A549 (cell line): Measurements from ENCODE around the gene SHLD1. TPM values are rescaled to one million over a fixed set of nuclear protein-coding genes. Genes with fewer than 3 reads are reported as not detected.

Experiments used
- ATAC-seq, 2 experiments: fragments of 200-7000 bp in 1 of 2; fragments of >200 bp in 1 of 2; cut with Nextera tagmentation in 1 of 2; cut with Tn5 transposase in 1 of 2; 3 replicates each; pipeline versions ENCODE4 v1.8.0 to v1.9.1; 2018 to 2020; ENCODE audit warnings: mild to moderate bottlenecking in 1 of 2, moderate library complexity in 1 of 2
- CTCF ChIA-PET: fragments of 300-600 bp; sonication (Branson Sonifier 250); formaldehyde crosslinking; extraction: SDS; loops from one replicate; lab custom pipeline; 2021; ENCODE audit warnings: antibody characterized with exemption, inconsistent platforms; lab: Yijun Ruan, JAX
- POLR2A ChIA-PET: fragments of 350-600 bp; formaldehyde crosslinking; extraction: SDS; loops from one replicate; lab custom pipeline; 2021; ENCODE audit warnings: antibody characterized with exemption, inconsistent platforms; lab: Yijun Ruan, JAX
- DNase-seq, 2 experiments: peaks; one replicate each; pipeline versions ENCODE4 v3.0.0 to v3.0.0-alpha.2; 2011 to 2016; ENCODE audit warnings: low read depth in 1 of 2, low spot score in 1 of 2
- FAIRE-seq: peaks from 2 replicates; lab custom pipeline; 2011; peaks lifted over from hg19 to GRCh38; lab: Jason Lieb, UNC
- H3K27ac ChIP-seq, 2 experiments: fragments of >200 bp; sonication (Bioruptor Twin); formaldehyde crosslinking; 3 replicates each; pipeline ENCODE4 v1.5.1; 2016 to 2017
- H3K4me1 ChIP-seq: fragments of >200 bp; sonication (Bioruptor Twin); formaldehyde crosslinking; 3 replicates; pipeline ENCODE4 v1.6.1; 2016
- H3K4me2 ChIP-seq: fragments of >200 bp; sonication (Bioruptor Twin); formaldehyde crosslinking; 3 replicates; pipeline ENCODE4 v1.6.1; 2016
- H3K4me3 ChIP-seq: fragments of >200 bp; sonication (Bioruptor Twin); formaldehyde crosslinking; 3 replicates; pipeline ENCODE4 v1.5.1; 2016
- H3K9me3 ChIP-seq: fragments of >200 bp; sonication (Bioruptor Twin); formaldehyde crosslinking; 3 replicates; pipeline ENCODE4 v1.6.1; 2016
- CBX2 ChIP-seq: fragments of 200-600 bp; sonication (generic); IDR thresholded peaks from 2 replicates; pipeline ENCODE4 v1.6.1; 2016; ENCODE audit warnings: low read depth, mild to moderate bottlenecking, borderline replicate concordance
- CHD2 ChIP-seq: fragments of 150-350 bp; IDR thresholded peaks from 2 replicates; pipeline ENCODE4 v1.6.1; 2014; ENCODE audit warnings: low read length; ENCODE audit not compliant: partially characterized antibody
- CHD4 ChIP-seq: fragments of 200-600 bp; sonication (generic); IDR thresholded peaks from 2 replicates; pipeline ENCODE4 v1.6.1; 2016; ENCODE audit warnings: antibody characterized with exemption, mild to moderate bottlenecking, borderline replicate concordance
- EHMT2 ChIP-seq: fragments of 200-600 bp; sonication (generic); IDR thresholded peaks from 2 replicates; pipeline ENCODE4 v1.6.1; 2016; ENCODE audit warnings: antibody characterized with exemption, low read depth, mild to moderate bottlenecking, moderate library complexity
- EP300 ChIP-seq, 2 experiments: fragments of >200 bp; sonication (Bioruptor Twin); formaldehyde crosslinking; IDR thresholded peaks; 2 replicates in 1 of 2; 3 replicates in 1 of 2; pipeline ENCODE4 v1.6.1; 2016 to 2017
- HDAC2 ChIP-seq: fragments of 200-600 bp; sonication (generic); IDR thresholded peaks from 2 replicates; pipeline ENCODE4 v1.6.1; 2016
- HES2 ChIP-seq: fragments of >200 bp; sonication (Bioruptor Twin); formaldehyde crosslinking; IDR thresholded peaks from 2 replicates; pipeline ENCODE4 v1.6.1; 2016
- HOXB13 ChIP-seq: fragments of 250-450 bp; sonication (Bioruptor Pico); IDR thresholded peaks from 2 replicates; pipeline ENCODE4 v1.5.0; 2020; ENCODE audit warnings: low read depth, mild to moderate bottlenecking, moderate library complexity
- HOXB5 ChIP-seq: fragments of 250-450 bp; sonication (Bioruptor Pico); IDR thresholded peaks from 2 replicates; pipeline ENCODE4 v1.5.0; 2020; ENCODE audit warnings: mild to moderate bottlenecking, moderate library complexity
- KDM1A ChIP-seq: fragments of 200-600 bp; sonication (generic); IDR thresholded peaks from 2 replicates; pipeline ENCODE4 v1.6.1; 2016; ENCODE audit warnings: low read depth, mild to moderate bottlenecking
- KDM5A ChIP-seq: fragments of 200-600 bp; sonication (generic); IDR thresholded peaks from 2 replicates; pipeline ENCODE4 v1.6.1; 2016; ENCODE audit warnings: antibody characterized with exemption, mild to moderate bottlenecking
- MAFK ChIP-seq: fragments of 450-650 bp; IDR thresholded peaks from 2 replicates; pipeline ENCODE4 v1.6.1; 2014; ENCODE audit not compliant: partially characterized antibody
- MYC ChIP-seq: IDR thresholded peaks from 2 replicates; pipeline ENCODE4 v1.6.1; 2012; ENCODE audit warnings: mild to moderate bottlenecking, inconsistent platforms, low read length, improper control_type of control experiment, borderline replicate concordance
- NPAS2 ChIP-seq: fragments of 250-450 bp; sonication (Bioruptor Pico); IDR thresholded peaks from 2 replicates; pipeline ENCODE4 v1.8.0; 2022; ENCODE audit warnings: mild to moderate bottlenecking, moderate library complexity, borderline replicate concordance
- PHF8 ChIP-seq: fragments of 200-600 bp; sonication (generic); IDR thresholded peaks from 2 replicates; pipeline ENCODE4 v1.6.1; 2016; ENCODE audit warnings: low read depth, mild to moderate bottlenecking, antibody characterized with exemption, moderate library complexity, borderline replicate concordance
- RAD21 ChIP-seq, 2 experiments: fragments of >200 bp in 1 of 2; sonication (Bioruptor Twin) in 1 of 2; formaldehyde crosslinking in 1 of 2; IDR thresholded peaks in 1 of 2; conservative IDR thresholded peaks in 1 of 2; 2 replicates in 1 of 2; 3 replicates in 1 of 2; pipeline ENCODE4 v1.6.1; 2012 to 2018; ENCODE audit warnings: inconsistent platforms in 1 of 2
- RARB ChIP-seq: fragments of 250-450 bp; sonication (Bioruptor Pico); IDR thresholded peaks from 2 replicates; pipeline ENCODE4 v1.8.0; 2021; ENCODE audit warnings: mild to moderate bottlenecking, moderate library complexity
- RCOR1 ChIP-seq: fragments of 150-350 bp; IDR thresholded peaks from 2 replicates; pipeline ENCODE4 v1.6.1; 2014; ENCODE audit warnings: antibody characterized with exemption, low read length, low read depth
- RNF2 ChIP-seq: fragments of 200-600 bp; sonication (generic); IDR thresholded peaks from 2 replicates; pipeline ENCODE4 v1.6.1; 2016; ENCODE audit warnings: low read depth, mild to moderate bottlenecking, antibody characterized with exemption, moderate library complexity, borderline replicate concordance
- SMC3 ChIP-seq: fragments of >200 bp; sonication (Bioruptor Twin); formaldehyde crosslinking; IDR thresholded peaks from 3 replicates; pipeline ENCODE4 v1.6.1; 2018; ENCODE audit warnings: inconsistent platforms
- TP53 ChIP-seq: fragments of 250-450 bp; sonication (Bioruptor Pico); IDR thresholded peaks from 2 replicates; pipeline ENCODE4 v1.5.0; 2021; ENCODE audit warnings: mild to moderate bottlenecking, moderate library complexity
- ZNF302 ChIP-seq: fragments of 250-450 bp; sonication (Bioruptor Pico); IDR thresholded peaks from 2 replicates; pipeline ENCODE4 v1.9.0; 2021; ENCODE audit warnings: inconsistent platforms, mild to moderate bottlenecking, moderate library complexity
- WGBS: methylation state at CpG from one replicate; pipeline ENCODE4 v1.1.6; 2017; ENCODE audit errors: missing lambda C conversion rate; 5-methylcytosine and 5-hydroxymethylcytosine counted together
- polyA plus RNA-seq, 4 experiments: library from polyadenylated mRNA; depleted of rRNA in 3 of 4; stranded (reverse); fragments of >200 nt; fragmentation: RNase III in 1 of 4; extraction: RNeasy Plus Mini Kit Qiagen cat#74134 plus additional on column Dnase treatment in 1 of 4; gene quantifications; 2 replicates in 3 of 4; 3 replicates in 1 of 4; pipeline ENCODE4 v1.2.3, GENCODE V29; 2011 to 2017
- TF ChIP-seq, protein P1 (sequence below): fragments of 200-600 bp; sonication (generic); IDR thresholded peaks from 2 replicates; pipeline ENCODE4 v1.6.1; 2016; ENCODE audit warnings: antibody characterized with exemption, mild to moderate bottlenecking, moderate library complexity
- TF ChIP-seq, protein P2 (sequence below): fragments of 250-450 bp; sonication (Bioruptor Pico); IDR thresholded peaks from 2 replicates; pipeline ENCODE4 v1.5.0; 2020; ENCODE audit warnings: low read depth, mild to moderate bottlenecking, moderate library complexity
- TF ChIP-seq, protein P3 (sequence below): IDR thresholded peaks from 2 replicates; pipeline ENCODE4 v1.6.1; 2012; ENCODE audit warnings: low read depth, borderline replicate concordance
- TF ChIP-seq, protein P4 (sequence below): fragments of >200 bp; sonication (Bioruptor Twin); formaldehyde crosslinking; IDR thresholded peaks from 3 replicates; pipeline ENCODE4 v1.5.1; 2016
- TF ChIP-seq, protein P5 (sequence below): IDR thresholded peaks from 2 replicates; pipeline ENCODE4 v1.6.1; 2012

The SHLD1 gene
- polyA plus RNA-seq, 2 of the 4 experiments (the other 2 are of a cell fraction): 6.5 to 18.4 TPM

DNA sequence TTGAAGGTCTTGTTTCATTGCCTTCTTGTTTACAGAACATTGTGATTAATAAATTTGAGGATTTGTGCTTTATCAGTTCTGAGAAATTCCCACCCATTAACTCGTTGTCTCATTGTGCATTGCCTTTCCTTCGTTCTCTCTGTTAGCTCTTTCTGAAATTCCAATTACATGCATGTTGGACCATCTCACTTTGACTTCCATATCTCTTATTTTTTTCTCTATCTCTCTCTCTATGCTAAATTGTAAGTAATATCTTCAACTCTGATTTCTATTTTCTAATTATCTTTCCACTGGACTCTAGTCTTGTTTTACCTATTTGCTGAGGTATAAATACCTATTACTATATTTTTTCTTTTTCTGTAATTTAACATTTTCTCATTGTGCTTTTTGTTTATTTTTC is 92.3 kb downstream of the SHLD1 start:
- FAIRE-seq: no peak
- no peak overlapping the region for H3K27ac ChIP-seq
- H3K9me3 ChIP-seq: peaks cover 11% of the 10 kb centered on the region; the same call in 2 of the 3 replicates
- TF ChIP-seq NPAS2 (CRISPR knock-in tag): no peak
- no peak for TF ChIP-seq RNF2
- TF ChIP-seq, protein P1, sequence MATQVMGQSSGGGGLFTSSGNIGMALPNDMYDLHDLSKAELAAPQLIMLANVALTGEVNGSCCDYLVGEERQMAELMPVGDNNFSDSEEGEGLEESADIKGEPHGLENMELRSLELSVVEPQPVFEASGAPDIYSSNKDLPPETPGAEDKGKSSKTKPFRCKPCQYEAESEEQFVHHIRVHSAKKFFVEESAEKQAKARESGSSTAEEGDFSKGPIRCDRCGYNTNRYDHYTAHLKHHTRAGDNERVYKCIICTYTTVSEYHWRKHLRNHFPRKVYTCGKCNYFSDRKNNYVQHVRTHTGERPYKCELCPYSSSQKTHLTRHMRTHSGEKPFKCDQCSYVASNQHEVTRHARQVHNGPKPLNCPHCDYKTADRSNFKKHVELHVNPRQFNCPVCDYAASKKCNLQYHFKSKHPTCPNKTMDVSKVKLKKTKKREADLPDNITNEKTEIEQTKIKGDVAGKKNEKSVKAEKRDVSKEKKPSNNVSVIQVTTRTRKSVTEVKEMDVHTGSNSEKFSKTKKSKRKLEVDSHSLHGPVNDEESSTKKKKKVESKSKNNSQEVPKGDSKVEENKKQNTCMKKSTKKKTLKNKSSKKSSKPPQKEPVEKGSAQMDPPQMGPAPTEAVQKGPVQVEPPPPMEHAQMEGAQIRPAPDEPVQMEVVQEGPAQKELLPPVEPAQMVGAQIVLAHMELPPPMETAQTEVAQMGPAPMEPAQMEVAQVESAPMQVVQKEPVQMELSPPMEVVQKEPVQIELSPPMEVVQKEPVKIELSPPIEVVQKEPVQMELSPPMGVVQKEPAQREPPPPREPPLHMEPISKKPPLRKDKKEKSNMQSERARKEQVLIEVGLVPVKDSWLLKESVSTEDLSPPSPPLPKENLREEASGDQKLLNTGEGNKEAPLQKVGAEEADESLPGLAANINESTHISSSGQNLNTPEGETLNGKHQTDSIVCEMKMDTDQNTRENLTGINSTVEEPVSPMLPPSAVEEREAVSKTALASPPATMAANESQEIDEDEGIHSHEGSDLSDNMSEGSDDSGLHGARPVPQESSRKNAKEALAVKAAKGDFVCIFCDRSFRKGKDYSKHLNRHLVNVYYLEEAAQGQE: no peak
- no peak for TF ChIP-seq TP53 (CRISPR knock-in tag)
- TF ChIP-seq MAFK: no peak
- TF ChIP-seq HES2: no peak
- TF ChIP-seq, protein P2, sequence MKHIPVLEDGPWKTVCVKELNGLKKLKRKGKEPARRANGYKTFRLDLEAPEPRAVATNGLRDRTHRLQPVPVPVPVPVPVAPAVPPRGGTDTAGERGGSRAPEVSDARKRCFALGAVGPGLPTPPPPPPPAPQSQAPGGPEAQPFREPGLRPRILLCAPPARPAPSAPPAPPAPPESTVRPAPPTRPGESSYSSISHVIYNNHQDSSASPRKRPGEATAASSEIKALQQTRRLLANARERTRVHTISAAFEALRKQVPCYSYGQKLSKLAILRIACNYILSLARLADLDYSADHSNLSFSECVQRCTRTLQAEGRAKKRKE (CRISPR knock-in tag): no peak
- TF ChIP-seq, protein P3, sequence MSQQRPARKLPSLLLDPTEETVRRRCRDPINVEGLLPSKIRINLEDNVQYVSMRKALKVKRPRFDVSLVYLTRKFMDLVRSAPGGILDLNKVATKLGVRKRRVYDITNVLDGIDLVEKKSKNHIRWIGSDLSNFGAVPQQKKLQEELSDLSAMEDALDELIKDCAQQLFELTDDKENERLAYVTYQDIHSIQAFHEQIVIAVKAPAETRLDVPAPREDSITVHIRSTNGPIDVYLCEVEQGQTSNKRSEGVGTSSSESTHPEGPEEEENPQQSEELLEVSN: no peak
- no peak for TF ChIP-seq EP300 (IDR thresholded peaks at IDR 0.05)
- TF ChIP-seq KDM1A: no peak
- no peak for TF ChIP-seq RCOR1
- TF ChIP-seq RARB (CRISPR knock-in tag): no peak
- TF ChIP-seq ZNF302 (CRISPR knock-in tag): no peak
- no peak for TF ChIP-seq CBX2
- no peak for TF ChIP-seq HOXB5
- TF ChIP-seq KDM5A: no peak
- TF ChIP-seq HOXB13: no peak
- no peak for TF ChIP-seq RAD21 (conservative IDR thresholded peaks at IDR 0.05 in 1 of 2, IDR thresholded peaks at IDR 0.05 in 1 of 2)
- TF ChIP-seq, all 56 proteins: peak for 0
- Histone ChIP-seq H3K4me3 (no peak overlapping the region), H3K4me2 (no peak overlapping the region), H3K4me1 (peaks cover 37% of the 10 kb centered on the region)
- DNase-seq (no peak), ATAC-seq (no peak)
- 74% methylated on average over 2 of the region's 2 CpGs for WGBS
- ChIA-PET POLR2A (no interaction called here), CTCF (interaction anchor here (0.6 to 1.8 kb wide), 2 partner anchors 8 to 1410 kb away, joined by 3 to 5 read pairs; no protein-coding TSS in a partner anchor)

GRCh38 chr20:5843054-5843592 is 92.9 kb downstream of the SHLD1 start:
- peaks cover 37% of the 10 kb centered on the region for H3K4me1 ChIP-seq
- FAIRE-seq: peak; percentile 59
- POLR2A ChIA-PET: no interaction called here
- no peak for TF ChIP-seq EHMT2
- TF ChIP-seq, protein P4, sequence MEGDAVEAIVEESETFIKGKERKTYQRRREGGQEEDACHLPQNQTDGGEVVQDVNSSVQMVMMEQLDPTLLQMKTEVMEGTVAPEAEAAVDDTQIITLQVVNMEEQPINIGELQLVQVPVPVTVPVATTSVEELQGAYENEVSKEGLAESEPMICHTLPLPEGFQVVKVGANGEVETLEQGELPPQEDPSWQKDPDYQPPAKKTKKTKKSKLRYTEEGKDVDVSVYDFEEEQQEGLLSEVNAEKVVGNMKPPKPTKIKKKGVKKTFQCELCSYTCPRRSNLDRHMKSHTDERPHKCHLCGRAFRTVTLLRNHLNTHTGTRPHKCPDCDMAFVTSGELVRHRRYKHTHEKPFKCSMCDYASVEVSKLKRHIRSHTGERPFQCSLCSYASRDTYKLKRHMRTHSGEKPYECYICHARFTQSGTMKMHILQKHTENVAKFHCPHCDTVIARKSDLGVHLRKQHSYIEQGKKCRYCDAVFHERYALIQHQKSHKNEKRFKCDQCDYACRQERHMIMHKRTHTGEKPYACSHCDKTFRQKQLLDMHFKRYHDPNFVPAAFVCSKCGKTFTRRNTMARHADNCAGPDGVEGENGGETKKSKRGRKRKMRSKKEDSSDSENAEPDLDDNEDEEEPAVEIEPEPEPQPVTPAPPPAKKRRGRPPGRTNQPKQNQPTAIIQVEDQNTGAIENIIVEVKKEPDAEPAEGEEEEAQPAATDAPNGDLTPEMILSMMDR: no peak
- TF ChIP-seq, protein P2 (CRISPR knock-in tag): no peak
- TF ChIP-seq RCOR1: no peak
- TF ChIP-seq SMC3: no peak
- TF ChIP-seq CHD2: no peak
- TF ChIP-seq CHD4: no peak
- TF ChIP-seq ZNF302 (CRISPR knock-in tag): no peak
- no peak for TF ChIP-seq MYC
- TF ChIP-seq PHF8: no peak
- no peak for TF ChIP-seq HDAC2
- TF ChIP-seq, protein P5, sequence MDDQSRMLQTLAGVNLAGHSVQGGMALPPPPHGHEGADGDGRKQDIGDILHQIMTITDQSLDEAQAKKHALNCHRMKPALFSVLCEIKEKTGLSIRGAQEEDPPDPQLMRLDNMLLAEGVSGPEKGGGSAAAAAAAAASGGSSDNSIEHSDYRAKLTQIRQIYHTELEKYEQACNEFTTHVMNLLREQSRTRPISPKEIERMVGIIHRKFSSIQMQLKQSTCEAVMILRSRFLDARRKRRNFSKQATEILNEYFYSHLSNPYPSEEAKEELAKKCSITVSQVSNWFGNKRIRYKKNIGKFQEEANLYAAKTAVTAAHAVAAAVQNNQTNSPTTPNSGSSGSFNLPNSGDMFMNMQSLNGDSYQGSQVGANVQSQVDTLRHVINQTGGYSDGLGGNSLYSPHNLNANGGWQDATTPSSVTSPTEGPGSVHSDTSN: no peak

More at GRCh38 chr20:5843054-5843592, 92.9 kb downstream of the SHLD1 start:
- peak overlapping the region in 1 of 2 experiments; percentile 65; a peak in 3 of 6 replicates for H3K27ac ChIP-seq
- peaks cover 11% of the 10 kb centered on the region; the same call in 2 of the 3 replicates for H3K9me3 ChIP-seq
- no peak overlapping the region for H3K4me3 ChIP-seq
- peak overlapping the region; percentile 53 for H3K4me2 ChIP-seq
- CTCF ChIA-PET: interaction anchor here (0.6 to 3.8 kb wide), 3 partner anchors 9 to 1409 kb away, joined by 3 to 13 read pairs (median 5); no protein-coding TSS in a partner anchor
- 77% methylated on average over 5 of the region's 5 CpGs for WGBS
- ATAC-seq: no peak
- no peak for DNase-seq
